Esophagus squamous epithelium (tissue), 5 donors: Measurements from ENCODE around the gene RUNX1. TPM values are rescaled to one million over a fixed set of nuclear protein-coding genes. Genes with fewer than 3 reads are reported as not detected.

Source experiments
- DNase-seq: peaks from one replicate; lab custom pipeline; 2025; lab: John Stamatoyannopoulos, UW
- H3K27ac ChIP-seq, 4 donors: fragments of 200-600 bp; sonication (generic); one replicate each; pipeline ENCODE4 v1.5.1; 2016 to 2019; ENCODE audit warnings: mild to moderate bottlenecking in 1 of 4
- H3K27me3 ChIP-seq, 4 donors: fragments of 200-600 bp; sonication (generic); 1 replicate in 3 of 4; 2 replicates in 1 of 4; pipeline versions ENCODE4 v1.5.1 to v1.6.0; 2017 to 2021; ENCODE audit warnings: antibody characterized with exemption in 1 of 4
- H3K36me3 ChIP-seq, 3 donors: fragments of 200-600 bp; sonication (generic); one replicate each; pipeline ENCODE4 v1.5.1; 2016 to 2019
- H3K4me1 ChIP-seq, 3 donors: fragments of 200-600 bp; sonication (generic); one replicate each; pipeline ENCODE4 v1.5.1; 2017 to 2019
- H3K4me3 ChIP-seq, 4 donors: fragments of 200-600 bp; sonication (generic); 1 replicate in 3 of 4; 2 replicates in 1 of 4; pipeline ENCODE4 v1.5.1; 2016 to 2019; ENCODE audit warnings: mild to moderate bottlenecking in 2 of 4, moderate library complexity in 1 of 4
- H3K9me3 ChIP-seq, 3 donors: fragments of 200-600 bp; sonication (generic); one replicate each; pipeline ENCODE4 v1.5.1; 2016 to 2019
- CTCF ChIP-seq, 6 experiments: fragments of 450-650 bp in 4 of 6; fragments of 200-600 bp in 2 of 6; sonication (generic) in 2 of 6; IDR thresholded peaks; one replicate each; pipeline ENCODE4 v1.5.1; 2016 to 2019; ENCODE audit warnings: antibody characterized with exemption in 6 of 6, mild to moderate bottlenecking in 4 of 6, moderate library complexity in 4 of 6
- POLR2A ChIP-seq, 4 donors: fragments of 450-650 bp; IDR thresholded peaks; one replicate each; pipeline ENCODE4 v1.6.1; 2017; ENCODE audit warnings: antibody characterized with exemption in 4 of 4, mild to moderate bottlenecking in 4 of 4, moderate library complexity in 3 of 4
- WGBS, 2 donors: methylation state at CpG; one replicate each; pipeline ENCODE4 v1.1.5; 2018; 5-methylcytosine and 5-hydroxymethylcytosine counted together
- intact Hi-C: fragments of 100-400 bp; cut with DNase I; formaldehyde crosslinking; loops from one replicate; pipeline ENCODE4 v1.15.0; 2022
- total RNA-seq, 4 donors: library from RNA; depleted of rRNA; stranded (reverse); fragments of >200 nt; gene quantifications; one replicate each; pipeline ENCODE4 v1.1.0, GENCODE V29; 2016
- donor health status: DM: yes; HTN: yes; CAD: no.

The RUNX1 gene
- total RNA-seq, 4 donors from 2014 or later: 8.2 to 25.4 (median 18.3) TPM

- Histone ChIP-seq H3K27me3 (peaks cover 0 to 3% (median 0%) of the 10 kb centered on the region in 4 donors), H3K9me3 (no peaks in the 10 kb centered on the region), H3K4me3 (no peak overlapping the region), H3K27ac (peak overlapping the region; percentile 21 to 81 (median 36)), H3K4me1 (peaks cover 22 to 51% (median 27%) of the 10 kb centered on the region in 3 donors), H3K36me3 (no peaks in the 10 kb centered on the region)
- TF ChIP-seq POLR2A (IDR thresholded peaks at IDR 0.05) (no peak), CTCF (IDR thresholded peaks at IDR 0.05) (no peak)
- intact Hi-C loops: loop anchor here (10.0 kb wide), 1 partner anchor 344 kb away; no protein-coding TSS in a partner anchor
- DNase-seq: no peak
- WGBS, 2 donors: 63 to 77% methylated on average over 15 of the region's 15 CpGs
Measured at GRCh38 chr21:35050348-35051286, 1.5 kb upstream of the RUNX1 start.

- TF ChIP-seq CTCF (IDR thresholded peaks at IDR 0.05): no peak
- TF ChIP-seq POLR2A (IDR thresholded peaks at IDR 0.05): no peak
- no peak for DNase-seq
- Histone ChIP-seq H3K27me3 (peaks cover 0 to 14% (median 0%) of the 10 kb centered on the region in 4 donors), H3K4me1 (peaks cover 22 to 51% (median 27%) of the 10 kb centered on the region in 3 donors), H3K4me3 (peak overlapping the region; percentile 7 to 56 (median 33)), H3K27ac (peak overlapping the region; percentile 17 to 81 (median 73)), H3K36me3 (no peaks in the 10 kb centered on the region), H3K9me3 (no peaks in the 10 kb centered on the region)
- WGBS, 2 donors: 30 to 34% methylated on average over 2 to 6 of the region's 6 CpGs
- intact Hi-C loops: loop anchor here (10.0 kb wide), 1 partner anchor 153 kb away; no protein-coding TSS in a partner anchor
Measured at GRCh38 chr21:35048183-35048601, 910 bp downstream of the RUNX1 start.

- intact Hi-C loops: loop anchor here (10.0 kb wide), 1 partner anchor 152 kb away; no protein-coding TSS in a partner anchor
- no peak for DNase-seq
- H3K36me3 ChIP-seq: no peaks in the 10 kb centered on the region
- WGBS, 2 donors: 37 to 40% methylated on average over 6 to 7 of the region's 8 CpGs
- H3K9me3 ChIP-seq: no peaks in the 10 kb centered on the region
- H3K4me1 ChIP-seq: peaks cover 22 to 53% (median 25%) of the 10 kb centered on the region in 3 donors
- peaks cover 0 to 14% (median 0%) of the 10 kb centered on the region in 4 donors for H3K27me3 ChIP-seq
- peak overlapping the region in 3 of 4 donors; percentile 29 to 56 (median 37) for H3K4me3 ChIP-seq
- H3K27ac ChIP-seq: peak overlapping the region; percentile 28 to 81 (median 73)
- TF ChIP-seq CTCF (IDR thresholded peaks at IDR 0.05): no peak
- TF ChIP-seq POLR2A (IDR thresholded peaks at IDR 0.05): no peak
Measured at GRCh38 chr21:35046880-35047229, 2.2 kb downstream of the RUNX1 start.

GRCh38 chr21:35046263-35046624 lies 2.9 kb downstream of the RUNX1 start:
- intact Hi-C loops: loop anchor here (10.0 kb wide), 1 partner anchor 151 kb away; no protein-coding TSS in a partner anchor
- Histone ChIP-seq H3K36me3 (no peaks in the 10 kb centered on the region), H3K27me3 (peaks cover 0 to 14% (median 0%) of the 10 kb centered on the region in 4 donors), H3K4me1 (peaks cover 19 to 47% (median 22%) of the 10 kb centered on the region in 3 donors), H3K9me3 (no peaks in the 10 kb centered on the region), H3K4me3 (peak overlapping the region in 2 of 4 donors; percentile 37 to 56), H3K27ac (peak overlapping the region; percentile 28 to 81 (median 73))
- 65 to 71% methylated on average over 6 of the region's 6 CpGs for WGBS, 2 donors
- no peak for TF ChIP-seq POLR2A (IDR thresholded peaks at IDR 0.05)
- no peak for TF ChIP-seq CTCF (IDR thresholded peaks at IDR 0.05)
- no peak for DNase-seq
